Measurements from ENCODE around the gene DIP2B. TPM values are rescaled to one million over a fixed set of nuclear protein-coding genes. Genes with fewer than 3 reads are reported as not detected.

The DIP2B gene
- total RNA-seq, 4 donors from 2014 or later: 68.6 to 97.2 (median 73.7) TPM

GRCh38 chr12:50589650-50590435, 85.1 kb downstream of the DIP2B start:
- DNase-seq (ENCODE audit: low spot score in 2 of 2): no peak
- TF ChIP-seq POLR2A (IDR thresholded peaks at IDR 0.05): no peak
- no peak for TF ChIP-seq CTCF (IDR thresholded peaks at IDR 0.05)
- no peak for TF ChIP-seq POLR2AphosphoS5 (IDR thresholded peaks at IDR 0.05)
- no peak for TF ChIP-seq EP300 (IDR thresholded peaks at IDR 0.05)
- peaks cover 5% of the 10 kb centered on the region for H3K4me1 ChIP-seq
- no peak overlapping the region for H3K4me3 ChIP-seq
- no peaks in the 10 kb centered on the region for H3K9me3 ChIP-seq
- WGBS: 88% methylated on average over 8 of the region's 8 CpGs
- H3K36me3 ChIP-seq: no peaks in the 10 kb centered on the region
- H3K27me3 ChIP-seq: no peaks in the 10 kb centered on the region
- no peak overlapping the region for H3K27ac ChIP-seq

GRCh38 chr12:50590869-50591268, 86.1 kb downstream of the DIP2B start:
- no peaks in the 10 kb centered on the region for H3K9me3 ChIP-seq
- no peak for DNase-seq (ENCODE audit: low spot score in 2 of 2)
- TF ChIP-seq POLR2AphosphoS5 (IDR thresholded peaks at IDR 0.05) (no peak), CTCF (IDR thresholded peaks at IDR 0.05) (no peak), POLR2A (IDR thresholded peaks at IDR 0.05) (no peak), EP300 (IDR thresholded peaks at IDR 0.05) (no peak)
- H3K36me3 ChIP-seq: no peaks in the 10 kb centered on the region
- H3K4me3 ChIP-seq: no peak overlapping the region
- H3K4me1 ChIP-seq: peaks cover 5% of the 10 kb centered on the region
- H3K27me3 ChIP-seq: no peaks in the 10 kb centered on the region
- H3K27ac ChIP-seq: no peak overlapping the region

GRCh38 chr12:50595667-50596066, 90.9 kb downstream of the DIP2B start:
- Histone ChIP-seq H3K27me3 (no peaks in the 10 kb centered on the region), H3K4me3 (no peak overlapping the region), H3K36me3 (no peaks in the 10 kb centered on the region), H3K4me1 (peaks cover 17% of the 10 kb centered on the region), H3K9me3 (no peaks in the 10 kb centered on the region), H3K27ac (no peak overlapping the region)
- 97% methylated on average over 3 of the region's 3 CpGs for WGBS
- DNase-seq (ENCODE audit: low spot score in 2 of 2): no peak
- TF ChIP-seq POLR2AphosphoS5 (IDR thresholded peaks at IDR 0.05): no peak
- TF ChIP-seq CTCF (IDR thresholded peaks at IDR 0.05): no peak
- TF ChIP-seq POLR2A (IDR thresholded peaks at IDR 0.05): no peak
- TF ChIP-seq EP300 (IDR thresholded peaks at IDR 0.05): no peak

- H3K27ac ChIP-seq: peak overlapping the region; percentile 7
- H3K9me3 ChIP-seq: no peaks in the 10 kb centered on the region
- H3K4me1 ChIP-seq: peaks cover 17% of the 10 kb centered on the region
- no peak for DNase-seq (ENCODE audit: low spot score in 2 of 2)
- no peaks in the 10 kb centered on the region for H3K36me3 ChIP-seq
- TF ChIP-seq POLR2AphosphoS5 (IDR thresholded peaks at IDR 0.05) (no peak), EP300 (IDR thresholded peaks at IDR 0.05) (no peak), CTCF (IDR thresholded peaks at IDR 0.05) (no peak), POLR2A (IDR thresholded peaks at IDR 0.05) (no peak)
- H3K27me3 ChIP-seq: no peaks in the 10 kb centered on the region
- WGBS: 46% methylated on average over 9 of the region's 9 CpGs
- no peak overlapping the region for H3K4me3 ChIP-seq
Observed at GRCh38 chr12:50597200-50598195, 92.7 kb downstream of the DIP2B start.

Measured in suprapubic skin (tissue), 4 donors.